Measurements from ENCODE around the gene PSPN.

DNA sequence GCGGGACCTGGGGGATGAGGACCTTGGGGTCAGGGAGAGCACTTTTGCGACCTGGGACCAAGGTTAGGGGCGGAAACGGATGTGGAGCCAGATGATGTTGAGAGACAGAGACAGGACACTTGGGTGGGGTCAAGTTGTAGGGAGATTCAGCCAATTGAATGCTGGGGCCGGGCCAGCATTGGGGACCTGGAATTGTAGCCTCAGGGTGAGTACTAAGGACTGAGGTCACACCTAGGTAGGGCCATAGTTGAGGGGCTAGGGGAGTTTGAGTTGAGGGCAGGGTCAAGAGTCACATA lies 2.0 kb downstream of the PSPN start:
- no peak for TF ChIP-seq POLR2A (IDR thresholded peaks at IDR 0.05)
- TF ChIP-seq, protein P1, sequence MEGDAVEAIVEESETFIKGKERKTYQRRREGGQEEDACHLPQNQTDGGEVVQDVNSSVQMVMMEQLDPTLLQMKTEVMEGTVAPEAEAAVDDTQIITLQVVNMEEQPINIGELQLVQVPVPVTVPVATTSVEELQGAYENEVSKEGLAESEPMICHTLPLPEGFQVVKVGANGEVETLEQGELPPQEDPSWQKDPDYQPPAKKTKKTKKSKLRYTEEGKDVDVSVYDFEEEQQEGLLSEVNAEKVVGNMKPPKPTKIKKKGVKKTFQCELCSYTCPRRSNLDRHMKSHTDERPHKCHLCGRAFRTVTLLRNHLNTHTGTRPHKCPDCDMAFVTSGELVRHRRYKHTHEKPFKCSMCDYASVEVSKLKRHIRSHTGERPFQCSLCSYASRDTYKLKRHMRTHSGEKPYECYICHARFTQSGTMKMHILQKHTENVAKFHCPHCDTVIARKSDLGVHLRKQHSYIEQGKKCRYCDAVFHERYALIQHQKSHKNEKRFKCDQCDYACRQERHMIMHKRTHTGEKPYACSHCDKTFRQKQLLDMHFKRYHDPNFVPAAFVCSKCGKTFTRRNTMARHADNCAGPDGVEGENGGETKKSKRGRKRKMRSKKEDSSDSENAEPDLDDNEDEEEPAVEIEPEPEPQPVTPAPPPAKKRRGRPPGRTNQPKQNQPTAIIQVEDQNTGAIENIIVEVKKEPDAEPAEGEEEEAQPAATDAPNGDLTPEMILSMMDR (IDR thresholded peaks at IDR 0.05), result no peak

All from adrenal gland (tissue), 5 donors.